ENCODE results near the gene DOCK2.

- TF ChIP-seq CTCF (IDR thresholded peaks at IDR 0.05; ENCODE audit: low read length) (no peak), EZH2phosphoT487 (IDR thresholded peaks at IDR 0.05; ENCODE audit: low read length) (no peak), EZH2 (optimal IDR thresholded peaks at IDR 0.05; ENCODE audit: low read depth, low read length) (no peak)
Observed at GRCh38 chr5:169785771-169786618, 148.9 kb downstream of the DOCK2 start.

Data from MM.1S (cell line).